NCI-H774 (cell line): ENCODE data around the gene FGF2.
"Not testable (repeated sequence)": the region's sequence is repeated elsewhere in the genome, so short reads cannot be mapped to it uniquely, and the experiment has no call there.

Experiments used
- DNase-seq: peaks from one replicate; lab custom pipeline; 2025; lab: John Stamatoyannopoulos, UW

FGF2 gene

GRCh38 chr4:122847931-122848330 lies 21.3 kb downstream of the FGF2 start:
- DNase-seq, result no peak

DNA sequence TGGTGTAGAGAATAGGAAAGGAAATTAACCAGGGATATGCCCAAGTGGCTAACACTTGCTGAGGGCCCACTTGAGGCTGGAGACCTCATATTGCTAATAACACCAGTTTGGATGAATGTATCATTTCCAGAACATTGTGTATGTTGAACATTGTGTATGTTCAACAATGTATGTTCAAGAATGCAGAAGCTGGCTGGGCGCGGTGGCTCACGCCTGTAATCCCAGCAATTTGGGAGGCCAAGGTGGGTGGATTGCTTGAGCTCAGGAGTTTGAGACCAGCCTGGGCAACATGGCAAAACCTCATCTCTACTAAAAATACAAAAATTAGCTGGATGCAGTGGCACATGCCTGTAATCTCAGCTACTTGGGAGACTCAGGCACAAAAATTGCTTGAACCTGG lies 23.2 kb downstream of the FGF2 start:
- DNase-seq, result not testable (repeated sequence)

- no peak for DNase-seq
These were observed 24.9 kb downstream of the FGF2 start for GRCh38 chr4:122851568-122851967.

DNA sequence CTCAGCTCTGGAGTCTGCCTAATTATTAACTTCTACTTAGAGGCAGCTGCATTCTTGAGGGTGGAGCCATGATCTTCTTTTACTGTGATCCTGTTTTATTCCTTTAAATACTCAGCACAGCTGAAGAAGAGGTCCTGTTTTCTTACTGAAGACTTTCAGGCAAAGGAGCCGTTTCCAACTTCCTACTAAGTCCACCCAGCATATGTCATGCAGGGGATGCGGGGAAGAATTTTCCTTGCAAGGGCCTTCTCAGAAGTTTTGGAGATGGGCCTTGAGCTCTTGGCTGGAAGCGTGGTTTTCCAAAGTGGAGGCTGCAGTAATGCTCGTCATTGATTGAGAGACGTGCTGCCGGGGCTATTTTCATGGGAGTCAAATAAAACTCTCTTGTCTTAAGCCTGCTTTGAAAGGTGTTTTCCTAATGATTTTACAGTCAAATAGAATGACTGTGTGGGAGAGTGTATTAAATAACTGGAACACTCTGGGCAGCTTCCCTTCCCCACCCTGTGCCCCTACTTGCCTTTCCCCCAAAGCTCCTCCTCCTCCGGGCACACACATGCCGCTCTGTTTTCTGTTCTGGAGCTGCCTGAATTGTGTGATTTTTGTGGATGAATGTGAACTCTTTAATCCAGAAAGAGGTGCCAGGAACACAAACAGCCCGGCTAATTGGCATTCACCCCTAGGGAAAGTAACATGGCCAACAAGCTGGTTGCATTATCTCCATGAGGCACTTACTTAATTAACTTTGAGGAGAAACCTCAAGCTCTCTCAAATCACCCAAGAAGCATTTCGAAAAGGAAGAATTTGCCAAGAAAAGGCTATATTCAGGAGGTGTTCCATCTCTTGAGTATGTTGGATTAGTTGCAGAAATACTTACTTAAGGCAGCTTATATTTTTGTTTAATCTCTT lies 28.1 kb downstream of the FGF2 start:
- DNase-seq, result no peak

DNA sequence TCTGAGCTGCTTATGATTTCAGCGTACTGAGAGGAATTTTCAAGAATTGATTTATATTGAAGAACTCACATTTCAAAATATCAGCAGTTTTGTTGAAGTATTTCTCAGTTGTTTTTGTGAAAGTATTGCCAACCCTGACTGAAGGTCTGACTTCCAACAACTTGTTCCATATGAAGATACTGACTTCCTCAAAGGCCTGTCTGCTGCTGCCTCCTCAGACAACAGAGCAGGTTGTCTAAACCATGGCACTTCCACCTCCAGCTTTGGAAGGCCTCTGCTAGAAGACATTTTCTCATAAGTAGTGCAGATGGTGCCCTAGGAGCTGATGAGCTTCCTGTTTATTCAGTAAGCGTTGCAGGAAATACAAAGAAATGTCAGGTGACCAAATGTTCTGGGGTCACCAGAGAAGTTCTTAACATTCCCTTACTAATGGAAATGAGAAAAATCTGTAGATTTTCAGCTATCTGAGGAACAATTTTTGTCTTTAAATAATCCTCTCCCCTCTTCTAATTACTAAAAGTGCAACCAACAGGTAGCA lies 28.8 kb downstream of the FGF2 start:
- DNase-seq, result no peak

GRCh38 chr4:122857160-122857559 lies 30.5 kb downstream of the FGF2 start:
- no peak for DNase-seq

DNA sequence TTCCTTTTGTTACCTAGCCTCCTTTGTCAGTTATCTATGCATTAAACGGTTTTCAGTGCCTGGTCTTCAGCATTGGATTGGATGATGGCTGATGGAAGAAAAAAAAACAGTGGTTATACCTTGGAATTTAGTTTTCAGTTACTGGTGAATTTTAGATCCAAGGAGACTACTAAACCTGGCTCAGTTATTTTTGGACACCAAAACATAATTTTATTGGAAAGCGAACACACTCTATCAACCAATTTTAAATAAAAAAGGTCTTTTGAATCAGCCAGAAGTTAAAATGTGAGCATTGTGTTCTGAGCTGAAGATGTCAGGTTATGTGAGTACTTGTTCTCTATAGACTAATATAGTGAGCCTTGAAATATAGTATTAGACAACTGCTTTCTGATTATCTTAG lies 32.1 kb downstream of the FGF2 start:
- no peak for DNase-seq

DNA sequence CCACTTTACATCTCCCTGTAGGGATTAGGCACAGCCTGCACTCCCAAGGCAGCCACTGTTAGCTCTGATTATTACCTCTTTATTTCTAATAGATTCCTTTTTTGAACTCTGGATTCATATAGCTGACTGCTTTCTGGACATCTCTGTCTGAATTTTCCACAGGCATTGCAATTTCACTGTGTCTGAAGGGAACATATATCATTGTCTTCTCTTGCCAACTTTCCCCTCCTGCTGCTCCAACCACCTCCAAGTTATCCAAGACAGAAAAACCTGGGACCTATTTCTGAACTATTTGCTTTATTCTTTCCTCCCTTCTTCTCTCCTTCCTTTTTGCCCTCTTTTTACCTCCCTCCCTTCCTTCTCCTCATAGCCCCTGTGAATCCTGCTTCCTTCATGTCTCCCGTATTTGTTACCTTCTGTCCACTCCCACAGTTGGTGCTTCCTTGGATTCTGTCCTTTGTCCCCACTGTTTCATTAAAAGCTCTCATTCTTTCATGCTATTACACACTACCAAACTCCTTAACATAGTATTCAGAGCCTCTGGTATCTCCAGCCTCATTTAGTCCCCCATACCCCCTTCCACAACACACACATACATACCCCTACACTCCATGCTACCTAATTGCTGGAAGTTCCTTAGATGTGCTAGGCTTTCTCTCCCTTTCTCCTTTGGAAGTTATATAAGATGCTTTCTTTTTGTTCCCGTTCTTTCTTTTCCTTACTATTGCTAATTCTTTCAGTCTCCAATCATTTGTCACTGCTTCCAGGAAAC lies 34.7 kb downstream of the FGF2 start:
- DNase-seq, result no peak

DNA sequence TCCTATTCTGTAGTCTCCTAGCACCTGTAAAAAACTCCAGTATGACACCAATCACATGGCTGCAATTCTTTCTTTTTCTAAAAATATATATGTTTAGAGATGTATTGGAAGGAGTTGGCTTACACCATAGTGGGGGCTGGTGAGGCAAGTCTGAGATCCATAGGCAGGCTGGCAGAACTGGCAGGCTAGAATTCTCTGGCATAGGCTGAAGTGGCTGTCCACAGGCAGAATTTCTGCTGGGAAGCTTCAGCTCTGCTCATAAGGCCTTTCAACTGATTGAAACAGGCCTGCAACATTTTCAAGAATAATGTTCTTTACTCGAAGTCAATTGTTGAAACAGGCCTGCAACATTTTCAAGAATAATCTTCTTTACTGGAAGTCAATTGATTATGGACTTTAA lies 37.0 kb downstream of the FGF2 start:
- no peak for DNase-seq

- no peak for DNase-seq
These were observed 38.8 kb downstream of the FGF2 start for GRCh38 chr4:122865425-122865824.

- DNase-seq, result not testable (repeated sequence)
These were observed 41.6 kb downstream of the FGF2 start for GRCh38 chr4:122868235-122868634.

- DNase-seq, result no peak
These were observed 46.5 kb downstream of the FGF2 start for GRCh38 chr4:122873146-122873545.

DNA sequence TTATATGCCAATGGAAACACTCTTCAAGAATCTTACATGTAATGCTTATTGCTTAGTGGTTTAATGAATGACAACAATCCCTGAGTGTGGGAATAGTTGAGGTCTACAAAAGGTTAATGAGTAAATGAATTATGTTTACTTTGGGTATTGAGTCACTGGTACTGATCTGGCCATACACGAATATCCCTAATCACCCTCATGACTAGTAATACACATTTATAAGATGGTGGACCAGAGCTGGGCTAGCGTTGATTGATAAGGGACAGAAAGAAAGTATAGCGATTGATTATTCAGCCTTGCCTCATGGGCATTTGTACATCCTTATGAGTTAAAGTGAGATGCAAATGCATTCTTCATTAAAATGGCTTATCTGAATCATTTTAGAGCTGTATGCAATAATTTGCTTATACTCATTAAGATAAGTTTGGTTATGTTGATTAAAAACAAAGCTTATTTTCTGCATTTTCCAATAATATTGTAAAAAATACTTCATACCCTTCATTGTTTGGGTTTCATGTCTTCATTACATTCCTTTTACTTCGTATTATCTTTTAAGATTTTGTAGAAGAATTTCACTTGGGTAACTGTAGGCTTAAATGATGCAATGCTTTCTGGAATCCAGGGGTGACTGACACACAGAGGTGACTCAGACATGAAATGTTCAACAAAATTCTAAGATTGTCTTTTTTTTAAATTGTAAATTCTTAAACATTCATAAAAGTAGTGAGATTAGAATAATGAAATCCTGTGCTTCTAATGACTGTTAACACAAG lies 47.4 kb downstream of the FGF2 start:
- DNase-seq, result no peak

GRCh38 chr4:122875949-122876348 lies 49.3 kb downstream of the FGF2 start:
- no peak for DNase-seq

DNA sequence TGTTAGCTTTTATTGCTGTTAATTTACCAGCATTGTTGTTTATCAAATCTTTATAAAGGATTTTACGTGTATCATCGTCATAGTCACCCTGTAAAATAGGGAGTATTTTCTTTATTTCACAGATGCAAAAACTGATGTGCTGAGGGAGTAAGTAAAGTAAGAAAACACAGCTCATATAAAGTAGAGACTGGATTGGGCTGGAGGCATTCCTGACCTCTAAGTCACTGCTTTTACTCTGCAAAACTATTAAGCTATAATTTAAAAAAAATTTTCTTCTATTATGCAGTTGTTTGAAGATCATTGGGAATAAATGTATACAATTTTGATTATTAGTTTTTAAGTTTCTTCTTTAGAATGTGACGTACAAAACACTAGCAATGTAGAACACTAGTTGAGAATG lies 49.8 kb downstream of the FGF2 start:
- no peak for DNase-seq

DNA sequence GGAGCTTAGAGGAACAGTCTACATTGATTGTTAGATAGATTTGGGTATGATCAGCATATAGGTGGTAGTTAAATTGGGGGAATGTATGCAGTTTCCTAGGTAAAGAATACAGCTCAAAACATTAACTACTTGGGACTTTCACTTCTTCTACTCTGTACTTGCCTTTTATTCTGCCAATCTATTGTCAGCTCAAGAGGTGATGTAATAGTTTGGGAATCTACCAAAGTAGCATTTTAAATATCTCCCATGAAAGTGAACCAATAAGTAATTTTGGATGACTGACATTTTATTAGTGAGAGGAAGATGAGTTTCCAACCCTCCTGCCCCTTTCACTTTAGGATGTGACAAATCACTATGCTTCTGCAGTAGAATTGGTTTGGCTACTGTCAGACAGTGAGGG lies 52.4 kb downstream of the FGF2 start:
- no peak for DNase-seq

DNA sequence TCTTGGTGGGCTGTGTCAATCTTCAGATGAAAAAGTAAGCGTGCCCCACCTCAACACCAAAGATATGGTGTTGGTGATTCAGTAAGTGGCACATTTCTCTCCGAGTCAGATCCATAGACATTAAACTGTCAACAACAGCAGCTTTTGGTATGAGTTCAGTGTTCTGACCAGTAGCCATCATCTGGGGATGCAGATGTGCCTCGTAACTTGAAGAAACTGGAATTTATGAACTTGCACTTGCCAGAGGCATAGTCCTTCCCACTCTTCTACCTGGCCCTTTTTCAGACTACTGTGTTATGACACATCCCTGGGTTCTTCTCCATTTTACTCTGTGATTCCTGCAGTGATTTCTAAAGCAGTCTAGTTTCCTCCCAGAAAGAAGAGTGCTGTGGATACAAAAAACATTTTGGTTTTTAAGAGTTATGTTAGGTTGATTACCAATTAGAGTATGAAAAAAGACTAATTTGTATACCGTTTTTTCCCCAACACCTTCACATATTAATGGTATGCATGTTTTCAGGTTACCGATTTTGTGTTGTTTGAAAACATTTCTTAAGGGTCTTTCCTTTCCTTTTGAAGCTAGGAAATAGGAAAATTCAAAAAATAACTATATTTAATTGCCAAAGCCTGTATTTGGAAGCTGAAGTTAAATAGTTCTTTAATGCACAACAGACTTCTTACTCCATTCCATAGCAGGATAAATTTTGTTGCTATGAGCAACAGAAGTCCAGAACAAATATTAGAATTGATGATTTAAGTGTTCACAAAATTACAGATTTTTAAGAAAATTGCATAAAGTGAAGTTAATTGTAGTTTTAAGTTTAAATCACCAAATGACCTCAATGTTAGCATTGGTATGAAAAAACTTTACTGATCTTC lies 56.5 kb downstream of the FGF2 start:
- DNase-seq, result no peak

DNA sequence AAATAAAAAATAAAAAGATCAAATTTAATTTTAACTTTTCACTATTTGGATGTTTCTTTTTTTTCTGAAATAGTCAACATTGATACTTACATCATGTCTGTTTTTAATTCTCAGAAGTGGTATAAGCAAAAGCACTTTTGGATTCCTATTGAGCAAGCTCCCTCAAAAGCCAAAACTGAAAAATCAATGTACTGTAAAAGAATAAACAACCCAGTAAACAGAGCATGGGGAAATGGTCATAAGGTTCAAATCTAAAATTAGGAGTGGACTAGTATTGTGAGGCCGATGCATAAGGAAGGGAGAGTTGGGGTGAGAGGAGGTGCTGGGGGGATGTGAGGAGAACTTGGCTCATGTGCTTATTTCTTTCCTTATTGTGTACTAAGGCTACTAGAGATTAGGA lies 57.9 kb downstream of the FGF2 start:
- DNase-seq, result no peak

DNA sequence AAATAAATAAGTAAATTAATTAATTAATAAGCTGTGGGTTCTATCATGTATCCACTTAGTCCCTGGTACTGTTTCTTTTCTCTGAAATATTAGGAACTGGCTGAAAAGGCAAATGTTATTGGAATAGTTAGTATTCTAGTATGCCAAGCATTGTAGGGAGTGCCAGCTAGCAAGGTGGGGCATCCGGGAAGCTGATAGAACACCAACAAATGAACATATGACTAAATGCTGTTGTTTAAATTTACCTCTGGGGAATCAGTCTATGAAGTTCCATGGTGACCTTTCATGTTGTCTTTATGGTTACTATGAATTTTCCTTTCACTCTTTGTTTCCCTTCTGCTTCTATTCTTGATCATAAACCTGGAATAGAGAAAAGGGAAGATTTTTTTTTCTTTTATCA lies 63.1 kb downstream of the FGF2 start:
- no peak for DNase-seq

- no peak for DNase-seq
These were observed 63.6 kb downstream of the FGF2 start for GRCh38 chr4:122890147-122890795.

- DNase-seq, result no peak
These were observed 68.2 kb downstream of the FGF2 start for GRCh38 chr4:122894827-122895226.
